GM12874 (cell line): ENCODE measurements around the gene ACCSL.

ENCODE experiments used
- CTCF ChIP-seq: IDR thresholded peaks from 2 replicates; pipeline ENCODE4 v1.5.1; 2011; ENCODE audit warnings: low read depth, mild to moderate bottlenecking, control low read depth, low read length, moderate library complexity; ENCODE audit not compliant: insufficient read depth

Gene ACCSL

GRCh38 chr11:44011797-44012196 is 36.0 kb upstream of the ACCSL start:
- TF ChIP-seq CTCF: no peak

- no peak for TF ChIP-seq CTCF
Measured at GRCh38 chr11:44014968-44015623, 32.7 kb upstream of the ACCSL start.

- TF ChIP-seq CTCF: no peak
Measured at GRCh38 chr11:44015624-44016007, 32.2 kb upstream of the ACCSL start.

- TF ChIP-seq CTCF: no peak
Measured at GRCh38 chr11:44016131-44016530, 31.6 kb upstream of the ACCSL start.

- TF ChIP-seq CTCF: no peak
Measured at GRCh38 chr11:44016546-44017442, 31.0 kb upstream of the ACCSL start.

DNA sequence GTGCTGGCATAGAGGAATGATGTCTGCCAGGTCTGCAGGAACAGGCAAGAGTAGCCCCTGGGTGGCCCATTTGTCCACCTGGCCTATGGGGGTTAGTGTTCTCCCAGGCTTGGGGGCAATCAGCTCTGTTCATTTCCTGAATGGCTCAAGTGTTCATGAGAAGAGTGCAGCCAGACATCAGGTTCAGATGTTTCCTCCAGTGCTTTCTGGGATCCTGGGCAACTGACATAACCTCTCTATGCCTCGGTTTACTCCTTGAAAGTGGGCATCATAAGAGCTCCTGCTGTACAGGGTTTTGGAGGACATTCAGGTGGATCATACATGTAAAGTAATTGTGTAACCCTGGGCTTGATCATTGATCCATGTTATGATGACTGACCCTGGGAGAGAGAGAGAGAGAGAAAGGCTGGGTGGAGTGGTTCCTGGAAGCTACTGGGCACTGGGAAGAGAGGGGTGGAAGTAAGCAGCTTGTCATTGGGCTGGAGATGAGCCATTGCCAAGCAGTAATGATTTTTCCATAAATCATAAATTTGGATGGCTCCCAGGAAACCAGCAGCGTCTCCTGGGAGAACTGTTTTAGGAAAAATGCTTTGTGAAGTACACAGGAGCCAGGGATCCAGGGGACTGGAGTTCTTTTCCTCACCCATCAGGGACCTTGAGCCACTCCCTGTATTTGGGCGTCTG is 30.2 kb upstream of the ACCSL start:
- TF ChIP-seq CTCF: no peak

- TF ChIP-seq CTCF: no peak
Measured at GRCh38 chr11:44018127-44018521, 29.7 kb upstream of the ACCSL start.
